ENCODE data around the gene GPR15.

The GPR15 gene

DNA sequence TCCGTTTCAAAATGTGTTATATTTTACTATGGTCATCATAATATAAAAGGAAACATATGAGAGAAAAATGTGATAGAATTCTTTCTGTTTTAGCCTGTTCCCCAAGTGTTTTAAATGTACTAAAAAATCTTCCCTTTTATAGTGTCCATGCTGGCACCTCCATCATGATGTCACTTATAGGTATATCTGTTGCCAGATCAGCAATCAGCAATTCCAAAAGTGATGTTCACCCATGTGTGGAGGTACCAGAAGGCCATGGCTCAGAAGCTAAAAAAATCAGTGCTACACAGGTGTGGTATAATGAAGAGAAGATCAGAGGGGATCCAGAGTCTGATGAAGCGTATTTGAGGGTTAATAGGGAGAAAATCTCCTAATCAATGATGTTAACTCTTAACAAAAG lies 1.1 kb upstream of the GPR15 start:
- no peak for DNase-seq

DNA sequence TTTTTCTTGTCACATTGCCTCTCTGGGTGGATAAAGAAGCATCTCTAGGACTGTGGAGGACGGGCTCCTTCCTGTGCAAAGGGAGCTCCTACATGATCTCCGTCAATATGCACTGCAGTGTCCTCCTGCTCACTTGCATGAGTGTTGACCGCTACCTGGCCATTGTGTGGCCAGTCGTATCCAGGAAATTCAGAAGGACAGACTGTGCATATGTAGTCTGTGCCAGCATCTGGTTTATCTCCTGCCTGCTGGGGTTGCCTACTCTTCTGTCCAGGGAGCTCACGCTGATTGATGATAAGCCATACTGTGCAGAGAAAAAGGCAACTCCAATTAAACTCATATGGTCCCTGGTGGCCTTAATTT lies 478 bp downstream of the GPR15 start:
- DNase-seq: peak in 1 of 5 experiments; percentile 54

DNA sequence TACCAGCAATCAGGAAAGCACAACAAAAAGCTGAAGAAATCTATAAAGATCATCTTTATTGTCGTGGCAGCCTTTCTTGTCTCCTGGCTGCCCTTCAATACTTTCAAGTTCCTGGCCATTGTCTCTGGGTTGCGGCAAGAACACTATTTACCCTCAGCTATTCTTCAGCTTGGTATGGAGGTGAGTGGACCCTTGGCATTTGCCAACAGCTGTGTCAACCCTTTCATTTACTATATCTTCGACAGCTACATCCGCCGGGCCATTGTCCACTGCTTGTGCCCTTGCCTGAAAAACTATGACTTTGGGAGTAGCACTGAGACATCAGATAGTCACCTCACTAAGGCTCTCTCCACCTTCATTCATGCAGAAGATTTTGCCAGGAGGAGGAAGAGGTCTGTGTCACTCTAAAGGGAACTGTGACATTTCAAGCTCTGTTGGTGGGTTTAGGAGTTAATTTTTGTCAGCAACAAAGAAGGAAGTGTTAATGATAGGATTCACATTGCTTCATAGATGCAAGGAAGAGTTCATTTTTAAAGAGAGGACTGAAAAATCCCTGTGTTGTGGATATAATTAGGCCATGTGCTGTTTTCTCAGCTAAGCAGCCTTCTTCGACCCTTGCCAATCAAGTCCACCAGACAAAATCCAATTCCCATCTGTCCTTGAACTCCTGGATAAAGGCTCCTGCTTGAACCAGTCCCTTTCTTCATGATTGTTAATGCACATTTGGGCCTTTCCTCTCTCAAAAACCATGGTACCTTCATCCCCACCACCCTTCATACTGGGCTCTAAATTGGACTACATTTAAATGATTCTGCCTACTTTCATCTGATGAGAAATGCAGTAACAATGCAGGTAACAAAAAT lies 1.2 kb downstream of the GPR15 start:
- DNase-seq: peak in 1 of 5 experiments; percentile 51

DNA sequence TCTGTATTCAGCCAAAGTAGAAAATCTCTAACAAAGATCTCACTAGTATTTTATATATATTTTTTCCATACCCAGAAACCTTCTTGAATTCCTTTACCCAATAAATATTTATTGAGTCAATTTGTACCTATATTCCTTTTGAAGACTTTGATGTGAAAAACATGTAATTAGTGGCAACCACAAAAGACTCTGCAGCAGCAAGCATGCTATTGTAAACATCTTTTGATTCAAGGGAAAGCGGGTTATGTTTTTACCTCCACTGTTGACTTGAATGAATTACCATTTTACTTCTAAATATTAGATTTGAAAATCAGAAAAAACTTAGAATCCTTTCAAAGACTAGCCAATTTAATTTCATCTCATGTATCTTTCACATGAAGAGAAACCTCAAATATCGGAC lies 2.4 kb downstream of the GPR15 start:
- peak in 1 of 5 experiments; percentile 74 for DNase-seq

DNA sequence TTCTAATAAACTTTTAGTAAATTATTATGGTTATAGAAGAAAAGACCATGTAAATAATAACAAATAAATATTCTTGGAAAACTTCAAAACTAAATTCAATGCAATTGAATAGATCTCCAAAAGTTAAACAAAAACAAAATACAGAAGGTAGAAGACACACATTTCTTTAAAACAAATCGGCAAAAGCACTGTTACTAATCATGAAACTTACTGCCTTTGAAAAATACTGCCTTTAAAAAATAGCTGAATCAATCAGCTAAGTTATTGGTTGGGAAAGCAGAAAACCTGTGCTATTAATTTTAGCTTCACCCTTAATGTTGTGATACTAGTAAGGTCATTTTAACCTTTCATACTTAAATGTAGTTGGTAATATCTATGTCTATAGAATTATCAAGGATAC lies 3.0 kb downstream of the GPR15 start:
- no peak for DNase-seq

DNA sequence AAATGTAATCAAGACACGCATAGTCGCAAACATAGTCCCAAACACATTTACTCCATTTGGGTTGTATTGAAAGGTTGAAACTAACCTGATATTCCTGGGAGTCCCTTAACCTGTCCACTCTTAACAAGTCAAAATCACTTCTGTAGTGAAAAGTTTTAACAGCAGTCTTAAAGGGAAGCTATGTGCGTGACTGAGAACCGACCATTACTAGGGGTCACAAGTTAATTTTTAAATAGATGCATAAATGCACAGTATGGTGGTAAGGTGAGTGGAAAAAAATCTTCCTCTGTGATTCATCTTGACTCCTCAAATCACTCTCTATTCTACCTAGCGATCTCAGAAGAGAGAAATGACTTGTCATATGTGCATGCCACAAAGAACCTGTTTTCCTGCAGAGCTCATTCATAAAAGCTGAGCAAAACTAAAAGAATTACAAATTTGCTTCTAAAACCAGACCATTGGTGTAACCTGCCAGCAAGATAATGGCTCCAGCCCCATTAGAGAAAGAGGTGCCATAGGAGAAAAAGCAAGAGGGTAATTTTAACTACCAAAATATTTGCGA lies 4.8 kb downstream of the GPR15 start:
- peak in 1 of 5 experiments; percentile 93 for DNase-seq

DNA sequence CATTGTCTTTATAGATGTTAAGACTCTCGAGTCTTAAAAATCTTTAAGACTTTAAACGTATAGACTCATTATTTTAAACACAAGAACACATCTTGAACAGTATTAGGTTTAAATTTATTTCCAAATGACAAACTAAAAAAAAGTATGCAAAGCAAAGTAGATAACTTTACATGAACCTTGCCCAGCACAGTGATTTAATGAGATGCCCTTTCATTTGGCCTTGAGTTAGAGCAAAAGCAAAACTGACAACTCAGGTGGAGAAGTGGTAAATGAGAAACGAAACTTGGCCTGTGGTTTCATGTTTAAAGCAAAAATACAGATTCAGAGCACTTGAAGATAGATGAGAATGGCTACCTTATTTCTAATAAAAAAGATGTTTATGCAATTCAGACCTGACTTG lies 8.6 kb downstream of the GPR15 start:
- DNase-seq: peak in 1 of 5 experiments; percentile 90

DNA sequence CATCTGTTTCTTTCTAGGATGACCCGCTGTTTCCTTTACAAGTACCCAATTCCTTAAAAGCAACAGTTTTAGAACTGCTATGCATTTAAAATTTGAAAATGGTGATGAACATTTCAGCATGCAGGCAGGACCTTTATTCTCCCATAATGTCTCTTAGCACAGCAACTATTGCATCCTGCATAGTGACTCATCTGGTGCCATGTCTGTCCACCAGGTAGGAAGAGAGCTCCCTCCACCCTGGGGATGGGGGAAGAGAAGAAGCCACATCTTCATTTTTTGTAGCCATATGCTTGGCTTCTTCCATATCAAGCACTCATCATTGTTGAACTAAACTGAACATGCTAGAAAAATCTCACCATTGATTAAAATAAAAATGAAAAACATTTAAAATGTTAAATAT lies 9.9 kb downstream of the GPR15 start:
- no peak for DNase-seq

DNA sequence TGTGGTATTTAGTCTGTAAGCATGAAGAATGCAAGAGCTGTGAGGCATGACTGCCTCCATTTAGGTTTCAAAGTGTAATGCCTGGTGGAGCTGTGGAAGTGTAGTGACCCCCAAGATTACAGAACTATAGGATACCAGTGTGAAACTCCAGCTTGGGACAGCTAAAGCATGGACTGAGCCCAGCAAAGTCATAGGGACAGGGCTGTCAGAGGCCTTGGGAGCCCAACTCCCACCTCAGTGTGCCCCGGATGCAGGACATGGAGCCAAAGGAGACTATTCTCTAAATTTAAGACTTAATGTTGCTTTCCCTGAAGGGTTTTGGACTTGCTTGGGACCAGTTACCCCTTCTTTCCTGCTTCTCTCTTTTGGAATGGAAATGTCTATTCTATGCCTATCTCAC lies 10.8 kb downstream of the GPR15 start:
- no peak for DNase-seq

DNA sequence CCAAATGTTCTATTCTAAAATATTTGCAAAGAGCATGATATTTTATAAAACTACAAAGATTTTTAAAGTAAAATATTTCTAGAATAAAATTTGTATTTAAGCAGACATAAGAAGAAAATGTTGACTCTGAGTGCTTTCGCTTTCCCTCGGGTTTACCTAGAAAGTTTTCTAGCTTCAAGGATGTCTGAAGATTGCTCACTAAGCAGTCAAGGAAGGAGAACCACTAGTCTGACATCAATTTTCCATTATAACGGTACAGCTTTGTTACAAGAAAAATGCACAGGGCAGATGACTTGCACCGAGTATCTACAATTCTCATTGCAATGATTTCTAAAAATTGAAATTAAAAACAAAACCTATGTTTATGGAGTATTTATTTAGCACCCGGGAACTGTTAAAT lies 14.2 kb downstream of the GPR15 start:
- peak in 1 of 5 experiments; percentile 79 for DNase-seq

DNA sequence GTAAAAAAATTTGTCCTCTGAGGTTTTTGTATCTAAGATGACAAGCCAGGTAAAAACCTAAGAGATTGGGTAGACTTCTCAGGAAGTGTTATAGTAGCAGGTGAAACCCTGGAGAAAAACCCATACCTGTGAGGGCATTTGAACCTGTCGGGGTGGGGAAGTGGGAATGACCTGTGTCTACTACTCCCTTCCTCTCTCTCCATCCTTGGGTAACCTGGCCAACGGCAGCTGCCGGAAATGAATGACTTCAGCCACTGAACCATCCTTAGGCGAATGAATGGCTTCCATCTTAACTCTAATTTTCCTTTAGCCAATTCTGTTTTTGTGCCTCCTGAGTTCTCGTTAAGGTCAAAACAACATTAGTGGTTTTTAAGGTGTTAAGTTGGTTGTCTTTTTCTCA lies 16.8 kb downstream of the GPR15 start:
- no peak for DNase-seq

DNA sequence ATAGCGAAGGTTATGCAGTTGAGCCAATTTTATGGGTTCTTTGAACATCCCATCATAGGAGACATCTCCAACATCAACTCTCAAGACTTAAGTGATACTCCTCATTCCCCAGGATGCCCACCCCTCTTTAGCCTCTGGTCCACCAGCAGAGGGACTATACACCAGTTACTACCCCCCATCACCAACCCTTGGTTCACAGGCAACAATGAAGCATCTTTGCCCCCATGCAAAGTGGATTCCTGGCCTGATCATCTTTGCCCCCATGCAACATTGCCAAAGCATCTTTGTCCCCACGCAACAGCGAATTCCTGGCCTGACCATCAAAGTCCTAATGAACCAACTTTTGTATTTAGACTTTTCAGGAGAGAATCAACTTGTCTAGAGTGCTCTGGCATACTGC lies 19.1 kb downstream of the GPR15 start:
- no peak for DNase-seq

DNA sequence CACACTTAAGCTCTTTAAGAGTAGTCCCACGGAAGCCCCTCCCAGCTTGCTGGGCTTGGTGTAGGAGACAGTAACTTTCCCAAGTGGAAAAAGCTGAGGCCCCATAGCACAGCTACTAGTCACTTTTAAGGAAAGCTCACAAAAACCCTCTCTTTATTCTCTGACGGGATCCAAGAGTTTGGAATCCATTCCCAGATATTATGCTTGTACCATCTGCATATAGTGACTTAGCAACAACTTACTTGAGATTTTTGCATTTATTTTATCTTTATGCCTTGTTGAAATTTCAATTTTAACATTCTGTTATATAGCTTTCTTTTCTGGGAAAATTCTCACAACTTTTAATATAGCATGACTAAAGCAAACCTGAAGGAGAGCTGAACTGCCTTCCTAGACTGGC lies 19.5 kb downstream of the GPR15 start:
- DNase-seq: no peak

DNA sequence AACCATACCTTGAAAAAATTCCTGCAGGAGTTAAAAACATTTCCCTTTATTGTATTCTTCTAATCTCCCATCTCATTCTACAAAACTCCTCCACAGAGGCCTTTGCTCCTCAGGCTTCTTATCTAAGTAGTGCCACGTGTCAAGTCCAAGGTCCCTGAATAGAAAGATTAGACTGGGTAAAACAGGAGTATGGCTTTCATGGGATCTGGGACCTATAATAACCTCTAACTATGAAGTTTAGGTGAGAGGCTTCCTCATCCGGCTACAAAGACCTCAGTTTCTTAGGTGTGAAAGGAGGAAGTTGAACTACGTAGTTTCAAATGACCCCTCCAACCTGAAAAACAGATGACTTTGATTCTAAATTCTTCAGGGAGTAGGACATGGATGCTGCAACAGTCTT lies 20.0 kb downstream of the GPR15 start:
- no peak for DNase-seq

DNA sequence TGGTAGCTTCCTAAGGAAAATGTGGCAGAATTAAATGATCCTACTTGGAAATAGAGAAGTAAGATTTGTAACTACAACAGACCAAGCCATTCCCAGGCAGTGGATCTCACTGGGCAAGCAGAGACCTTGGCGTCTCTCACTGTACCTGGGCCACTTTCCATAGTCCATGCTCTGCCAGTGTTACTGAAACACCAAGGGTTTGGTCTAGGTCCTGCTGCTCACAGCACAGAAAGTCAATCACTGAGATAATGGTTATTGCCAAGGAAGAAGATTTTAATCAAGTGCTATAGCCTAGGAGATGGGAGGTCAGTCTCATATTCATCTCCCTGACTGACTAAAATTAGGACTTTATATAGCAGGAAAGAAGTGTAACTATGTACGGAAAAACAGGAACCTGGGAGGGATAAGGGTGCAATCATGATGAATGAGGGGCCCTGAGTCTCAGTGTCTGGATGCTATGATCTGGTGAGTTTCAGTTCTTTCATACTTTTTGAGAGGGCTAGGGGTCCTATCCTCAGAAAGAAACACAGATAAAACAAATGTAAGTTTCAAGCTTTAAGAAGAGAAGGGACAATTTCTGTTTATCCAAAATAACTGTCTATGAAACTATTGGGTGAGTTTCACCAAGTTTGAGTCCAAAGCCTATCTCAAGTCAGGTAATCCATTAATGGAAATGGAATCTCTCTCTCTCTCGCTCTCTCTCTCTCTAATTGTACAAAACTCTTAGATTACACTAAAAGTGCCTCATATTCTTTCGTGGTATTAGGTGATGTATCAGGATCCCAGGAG lies 20.6 kb downstream of the GPR15 start:
- DNase-seq: no peak

DNA sequence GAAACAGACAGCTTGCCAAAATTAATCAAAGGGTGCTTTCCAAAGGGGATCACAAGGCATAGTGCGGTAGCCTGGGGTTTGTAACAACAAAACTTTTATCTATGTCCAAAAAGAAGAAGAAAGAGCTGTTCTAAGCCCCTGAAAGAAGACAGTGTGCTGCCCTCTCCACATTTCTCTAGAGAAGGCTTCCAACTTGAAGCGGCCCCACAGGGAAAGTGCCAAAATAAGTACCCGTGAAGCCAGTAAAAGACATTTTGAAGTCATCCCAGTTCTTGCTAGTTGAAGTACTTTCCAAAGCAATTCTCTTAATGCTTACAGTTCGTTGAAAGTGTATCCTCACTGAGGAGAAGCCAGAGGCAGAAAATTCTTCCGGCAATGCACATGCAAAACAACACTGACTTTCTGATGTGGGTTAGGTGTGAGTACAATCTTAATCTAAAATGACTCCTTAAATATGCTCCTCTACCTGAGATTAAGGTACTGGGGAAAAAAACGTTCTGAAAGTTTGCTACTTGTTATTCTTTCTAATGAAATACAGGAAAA lies 21.3 kb downstream of the GPR15 start:
- DNase-seq: peak in 1 of 5 experiments; percentile 53

DNA sequence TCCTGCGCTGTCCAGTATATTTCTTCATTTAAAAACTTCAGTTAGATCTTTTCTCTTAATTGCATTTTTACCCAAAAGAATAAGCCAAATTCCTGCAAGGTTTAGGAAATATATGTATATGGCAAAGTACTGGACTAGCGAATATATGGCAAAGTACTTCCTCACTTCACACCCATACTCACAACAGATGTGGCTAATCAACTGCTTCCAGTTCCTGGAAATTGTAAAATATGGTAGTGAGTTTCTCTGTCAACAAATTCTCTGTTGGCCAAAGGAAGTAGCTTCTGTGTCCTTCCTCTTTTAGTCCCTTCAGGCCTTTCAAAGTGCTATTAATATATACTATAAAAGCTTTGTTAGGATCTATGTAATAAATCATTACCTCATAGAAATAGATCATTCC lies 22.0 kb downstream of the GPR15 start:
- DNase-seq: peak in 1 of 5 experiments; percentile 61

DNA sequence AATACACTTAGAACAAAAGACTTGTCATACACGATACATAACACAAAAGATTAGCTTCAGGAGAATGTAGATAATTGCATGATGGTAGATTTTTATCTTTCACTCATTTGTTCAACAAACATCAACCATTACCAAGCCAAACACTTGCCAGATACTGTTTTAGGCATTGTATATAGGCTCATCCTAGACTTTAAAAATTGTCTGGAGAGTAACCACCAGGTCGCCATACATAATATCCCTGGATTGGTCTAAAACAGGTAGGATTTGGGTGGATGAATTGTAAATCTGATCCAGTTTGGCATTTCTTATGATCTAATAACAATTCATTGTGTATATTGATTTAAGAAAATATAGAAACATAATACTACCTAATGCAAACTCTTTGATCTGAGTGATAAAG lies 22.8 kb downstream of the GPR15 start:
- DNase-seq: peak in 1 of 5 experiments; percentile 71

DNA sequence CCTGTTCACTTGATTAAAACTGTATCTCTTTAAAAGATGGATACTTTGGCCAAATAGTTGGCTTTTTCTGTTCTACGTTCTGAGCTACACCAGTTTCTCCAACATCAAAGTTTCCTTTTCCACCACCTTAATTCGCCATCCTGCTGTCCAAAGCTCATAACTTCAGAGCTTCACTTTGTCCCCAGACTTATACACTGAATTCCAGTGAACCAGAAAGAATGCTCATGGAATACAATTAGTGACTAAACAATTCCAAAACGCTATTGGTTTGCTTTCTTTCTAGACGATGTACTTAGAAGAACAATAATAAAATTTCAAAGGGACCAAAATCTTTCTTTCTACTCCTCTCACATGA lies 23.2 kb downstream of the GPR15 start:
- DNase-seq: no peak

DNA sequence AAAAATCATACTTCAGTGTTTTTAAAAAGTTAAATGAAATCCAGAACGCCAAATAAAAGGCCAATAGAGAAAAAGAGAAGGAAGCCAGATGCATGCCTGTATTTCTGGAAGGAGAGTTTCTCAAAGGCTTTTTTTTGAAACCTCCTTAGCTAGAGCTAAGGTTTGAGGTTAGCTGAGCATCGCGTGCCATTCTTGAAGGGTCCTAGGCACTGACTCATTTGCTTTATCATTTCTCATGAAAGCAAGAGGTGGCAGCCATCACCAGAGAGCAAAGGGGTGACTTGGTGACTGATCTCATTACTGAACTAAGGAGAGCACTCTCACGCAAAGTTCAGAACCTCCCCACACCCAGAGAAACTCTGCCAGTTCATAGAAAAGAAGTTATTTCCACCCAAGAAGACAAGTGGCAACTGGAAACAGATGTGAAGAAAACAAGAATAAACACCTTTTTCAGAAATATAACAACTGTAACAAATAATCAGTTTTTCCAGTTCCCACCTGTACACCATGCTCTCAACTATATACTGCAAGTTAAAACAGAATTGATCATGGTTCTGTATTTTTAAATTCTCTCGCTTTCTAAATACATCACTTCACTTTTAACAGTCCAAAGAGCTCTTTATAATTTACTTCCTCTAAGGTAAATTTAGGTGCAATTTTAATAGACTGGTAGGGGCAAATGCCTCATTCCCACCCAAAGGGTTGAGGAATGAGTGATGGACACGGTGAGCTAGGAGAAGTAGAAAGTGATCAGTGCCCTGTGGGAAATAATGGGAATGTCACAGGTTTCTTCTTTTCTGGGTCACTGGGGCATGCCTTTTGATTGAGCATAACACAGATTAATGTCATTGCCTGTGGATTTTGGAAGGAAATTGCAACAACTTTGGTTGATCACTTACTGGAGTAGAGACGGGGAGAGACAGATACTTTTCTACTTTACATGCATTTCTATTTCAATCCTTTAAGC lies 24.7 kb downstream of the GPR15 start:
- DNase-seq: peak in 4 of 5 experiments; percentile 38 to 100 (median 48)

DNA sequence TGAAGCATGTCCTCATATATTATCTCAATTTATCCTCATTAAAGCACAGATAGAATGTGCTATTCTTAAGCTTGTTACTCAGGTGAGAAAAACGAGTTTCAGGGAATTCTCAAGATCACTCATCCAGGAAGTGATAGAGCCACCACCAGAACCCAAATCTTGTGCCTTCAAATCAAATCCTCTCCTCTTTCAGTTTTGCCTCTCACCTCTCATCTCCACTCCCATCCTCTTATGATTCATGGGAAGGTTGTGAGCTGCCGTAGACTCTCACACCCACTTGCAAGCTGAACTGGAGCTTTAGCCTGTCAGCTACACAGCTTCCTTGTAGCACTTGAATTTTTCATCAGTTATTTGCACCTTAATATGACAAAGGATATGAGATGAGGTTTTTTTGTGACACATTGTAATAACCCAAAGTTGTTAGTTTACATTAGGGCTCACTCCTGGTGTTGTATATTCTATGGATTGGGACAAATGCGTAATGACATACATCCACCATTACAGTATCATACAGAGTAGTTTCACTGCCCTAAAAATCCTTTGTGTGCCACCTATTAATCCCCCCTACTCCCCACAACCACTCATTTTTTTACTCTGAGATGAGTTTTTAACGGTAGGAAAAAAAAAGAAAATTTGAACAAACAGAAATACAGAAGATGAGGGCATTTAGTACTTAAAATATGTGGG lies 25.7 kb downstream of the GPR15 start:
- DNase-seq: peak in 2 of 5 experiments; percentile 32 to 91
